ENCODE results near the gene MIOX. TPM values are rescaled to one million over a fixed set of nuclear protein-coding genes. Genes with fewer than 3 reads are reported as not detected.

MIOX gene
- total RNA-seq, 4 donors from 2014 or later: not detected

DNA sequence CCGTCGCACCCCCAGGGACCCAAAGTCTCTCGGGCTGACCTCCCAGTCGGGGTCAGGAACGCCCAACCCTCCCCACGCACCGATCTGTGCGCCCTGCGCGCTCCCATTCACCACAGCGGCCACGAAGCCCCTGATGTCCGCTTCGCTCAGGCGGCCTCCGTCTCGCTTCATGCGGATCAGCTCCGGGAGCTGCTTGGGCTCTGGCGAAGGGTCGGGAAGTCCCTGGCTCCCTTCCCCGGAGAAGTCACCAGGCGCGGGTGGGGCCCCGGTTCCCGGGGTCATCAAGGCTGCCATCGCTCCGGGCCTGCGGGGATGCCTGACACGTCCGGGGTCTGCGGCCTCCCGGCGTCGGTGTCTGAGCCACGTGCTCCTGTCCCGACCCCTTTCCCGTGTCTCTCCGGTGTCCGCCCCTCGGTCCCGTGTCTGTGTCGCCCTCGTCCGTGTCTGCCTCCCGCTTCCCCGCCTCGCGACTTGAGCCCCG lies 42.8 kb downstream of the MIOX start:
- intact Hi-C loops (cut with DNase I; ENCODE audit: low total_unique reads): no loop called here
- no peaks in the 10 kb centered on the region for H3K36me3 ChIP-seq
- H3K9me3 ChIP-seq: no peaks in the 10 kb centered on the region
- peak overlapping the region; percentile 10 to 40 for H3K4me3 ChIP-seq
- H3K27ac ChIP-seq: peak overlapping the region; percentile 77 to 85
- H3K4me1 ChIP-seq: peaks cover 0 to 11% of the 10 kb centered on the region in 2 donors
- TF ChIP-seq CTCF (IDR thresholded peaks at IDR 0.05): no peak
- TF ChIP-seq POLR2A (IDR thresholded peaks at IDR 0.05): no peak
- DNase-seq: no peak
- peaks cover 4 to 24% of the 10 kb centered on the region in 2 donors for H3K27me3 ChIP-seq

DNA sequence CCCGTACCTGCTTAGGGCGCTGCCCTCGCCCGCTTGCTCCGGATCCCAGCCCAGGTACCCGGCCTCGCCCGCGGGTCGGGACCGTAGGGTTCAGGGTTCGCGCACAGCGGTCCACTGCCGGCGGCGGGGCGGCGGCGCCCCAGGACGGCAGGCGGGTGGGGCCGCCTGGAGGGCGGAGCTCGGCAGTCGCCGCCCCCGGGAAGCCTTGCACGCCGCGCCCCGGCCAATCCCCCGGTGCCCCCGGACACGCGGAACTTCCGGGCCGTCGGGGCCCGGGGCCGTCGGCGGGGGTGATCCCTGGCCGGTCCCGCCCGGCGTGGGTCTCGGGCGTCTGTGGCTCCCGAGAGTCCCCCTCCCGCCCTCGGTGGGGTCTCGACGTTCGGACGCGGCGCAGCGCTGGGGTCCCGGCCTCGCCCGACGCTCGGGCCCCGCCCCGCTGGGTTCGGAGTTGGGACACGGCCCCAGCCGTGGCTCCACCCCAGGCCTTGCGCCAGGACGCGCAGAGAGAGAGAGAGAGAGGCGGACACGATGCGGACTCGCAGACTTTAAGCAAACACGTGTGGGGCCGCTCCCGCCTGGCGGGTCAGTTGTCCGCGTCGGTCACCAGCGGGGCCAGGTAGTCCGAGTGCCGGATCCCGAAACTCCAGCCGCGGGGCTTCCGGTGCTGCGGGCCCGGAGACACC lies 43.4 kb downstream of the MIOX start, which contains the start of gene TYMP:
Gene TYMP, minus strand, starts transcription at position 116 of the 683 bp plus-strand sequence. CDS start 303 bp downstream, outside the sequence.
- TF ChIP-seq POLR2A (IDR thresholded peaks at IDR 0.05) (peak; percentile 35 to 63), CTCF (IDR thresholded peaks at IDR 0.05) (no peak)
- H3K27me3 ChIP-seq: peaks cover 4 to 24% of the 10 kb centered on the region in 2 donors
- H3K9me3 ChIP-seq: no peaks in the 10 kb centered on the region
- H3K27ac ChIP-seq: peak within 1 kb of the TSS; percentile 77 to 85
- H3K4me3 ChIP-seq: peak within 1 kb of the TSS; percentile 39 to 40
- peaks cover 0 to 11% of the 10 kb centered on the region in 2 donors for H3K4me1 ChIP-seq
- DNase-seq: peak; percentile 66 to 74
- intact Hi-C loops (cut with DNase I; ENCODE audit: low total_unique reads): no loop called here
- H3K36me3 ChIP-seq: no peaks in the 10 kb centered on the region

- Histone ChIP-seq H3K4me1 (peaks cover 0 to 11% of the 10 kb centered on the region in 2 donors), H3K27me3 (peaks cover 4 to 24% of the 10 kb centered on the region in 2 donors), H3K9me3 (no peaks in the 10 kb centered on the region), H3K27ac (peak overlapping the region; percentile 77 to 85), H3K4me3 (peak overlapping the region; percentile 39 to 40), H3K36me3 (no peaks in the 10 kb centered on the region)
- TF ChIP-seq POLR2A (IDR thresholded peaks at IDR 0.05) (no peak), CTCF (IDR thresholded peaks at IDR 0.05) (no peak)
- DNase-seq: peak in 1 of 2 donors; percentile 43
- intact Hi-C loops (cut with DNase I; ENCODE audit: low total_unique reads): no loop called here
These were observed 43.9 kb downstream of the MIOX start for GRCh38 chr22:50530580-50530876.

DNA sequence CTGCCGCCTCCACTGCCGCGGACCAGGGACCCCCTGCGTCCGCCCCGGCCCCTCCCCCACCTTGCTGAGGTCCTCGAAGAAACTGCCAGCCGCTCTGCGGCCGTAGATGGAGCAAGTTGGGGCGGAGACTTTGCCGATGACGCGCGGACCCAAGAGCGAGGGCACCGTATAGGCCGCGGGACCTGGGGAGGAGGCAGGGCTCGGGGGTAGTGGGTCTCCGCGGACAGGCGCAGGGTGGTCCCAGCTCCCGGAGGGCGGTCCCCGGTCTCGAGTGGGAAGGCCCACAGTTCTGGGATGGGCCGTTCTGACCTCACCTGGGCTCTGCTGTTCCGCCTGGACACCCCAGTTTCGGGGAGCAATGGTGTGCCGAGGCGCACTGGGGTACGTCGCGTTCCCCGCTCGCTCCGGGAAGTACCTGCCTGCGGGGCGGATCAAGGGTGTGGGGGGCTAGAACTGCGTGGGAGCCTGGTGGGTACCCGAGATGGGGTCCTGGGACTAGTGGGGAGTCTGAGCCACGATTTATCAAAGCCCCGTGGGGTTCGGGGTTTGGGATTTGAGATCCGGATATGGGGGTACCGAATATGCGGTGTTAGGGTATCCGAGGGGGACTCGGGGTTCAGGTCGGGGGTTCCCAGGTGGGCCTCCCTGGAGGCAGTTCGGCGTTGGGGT lies 44.4 kb downstream of the MIOX start:
- Histone ChIP-seq H3K9me3 (no peaks in the 10 kb centered on the region), H3K36me3 (no peaks in the 10 kb centered on the region), H3K27me3 (peaks cover 4 to 24% of the 10 kb centered on the region in 2 donors), H3K4me1 (peaks cover 0 to 11% of the 10 kb centered on the region in 2 donors), H3K27ac (peak overlapping the region; percentile 77 to 85), H3K4me3 (peak overlapping the region; percentile 39 to 40)
- intact Hi-C loops (cut with DNase I; ENCODE audit: low total_unique reads): no loop called here
- peak; percentile 70 to 82 for DNase-seq
- TF ChIP-seq POLR2A (IDR thresholded peaks at IDR 0.05): peak; percentile 63 to 64
- no peak for TF ChIP-seq CTCF (IDR thresholded peaks at IDR 0.05)

DNA sequence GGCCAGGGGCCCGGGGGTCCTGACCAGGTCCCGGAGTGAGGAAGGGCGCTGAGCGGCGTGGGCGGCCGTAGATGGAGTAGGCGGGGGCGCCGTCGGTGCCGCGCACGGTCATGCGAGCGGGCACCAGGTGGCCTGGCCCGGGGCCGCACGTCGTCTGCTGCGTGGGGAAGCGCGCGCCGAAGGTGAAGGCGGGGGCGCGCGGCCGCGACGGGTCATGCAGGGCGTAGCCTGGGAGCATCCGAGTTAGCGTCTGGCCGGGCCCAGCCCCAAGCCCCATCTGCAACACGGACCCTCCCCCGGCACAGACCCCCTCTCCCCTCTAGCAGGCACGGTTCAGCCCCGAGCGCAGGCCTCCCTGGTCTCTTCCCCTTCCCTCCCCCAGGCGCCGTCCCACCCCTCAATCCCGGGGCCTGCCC lies 44.9 kb downstream of the MIOX start:
- no peaks in the 10 kb centered on the region for H3K36me3 ChIP-seq
- H3K4me1 ChIP-seq: peaks cover 0 to 11% of the 10 kb centered on the region in 2 donors
- peaks cover 4 to 24% of the 10 kb centered on the region in 2 donors for H3K27me3 ChIP-seq
- peak in 1 of 2 donors; percentile 45 for DNase-seq
- TF ChIP-seq CTCF (IDR thresholded peaks at IDR 0.05): no peak
- no peak for TF ChIP-seq POLR2A (IDR thresholded peaks at IDR 0.05)
- no peaks in the 10 kb centered on the region for H3K9me3 ChIP-seq
- H3K4me3 ChIP-seq: peak overlapping the region; percentile 39 to 40
- intact Hi-C loops (cut with DNase I; ENCODE audit: low total_unique reads): no loop called here
- peak overlapping the region; percentile 77 to 85 for H3K27ac ChIP-seq

Data from uterus (tissue), 4 donors.